Measurements from ENCODE around the gene LSM7. TPM values are rescaled to one million over a fixed set of nuclear protein-coding genes. Genes with fewer than 3 reads are reported as not detected.
A peak's percentile ranks its signal among the peaks of the same experiment; 100 is the strongest.

Gene LSM7
- total and polyA plus RNA-seq, 2 of the 13 experiments (the other 11 are each of a cell fraction or from before 2014, with no cell fraction given): 140 to 205 TPM

GRCh38 chr19:2333807-2334211 is 5.4 kb upstream of the LSM7 start (continued):
- TF ChIP-seq ZFX (CRISPR knock-in tag; IDR thresholded peaks at IDR 0.05; ENCODE audit: low read depth) (0 out of 2 replicates have a peak, but pooled peaks have one; percentile 10), ZBTB7A (CRISPR knock-in tag; IDR thresholded peaks at IDR 0.05) (0 out of 2 replicates have a peak, but pooled peaks have one; percentile 30), ZNF180 (CRISPR knock-in tag; IDR thresholded peaks at IDR 0.05; ENCODE audit: borderline replicate concordance, low read depth) (no peak), NFRKB (IDR thresholded peaks at IDR 0.05) (no peak), SRY (CRISPR knock-in tag; IDR thresholded peaks at IDR 0.05) (no peak), ZNF784 (CRISPR knock-in tag; IDR thresholded peaks at IDR 0.05; ENCODE audit: borderline replicate concordance) (no peak), KMT2A (CRISPR knock-in tag; IDR thresholded peaks at IDR 0.05) (0 out of 2 replicates have a peak, but pooled peaks have one; percentile 9), PPARG (CRISPR knock-in tag; conservative IDR thresholded peaks at IDR 0.05) (0 out of 2 replicates have a peak, but pooled peaks have one; percentile 18), ZMYM4 (CRISPR knock-in tag; IDR thresholded peaks at IDR 0.05) (no peak), STAG1 (CRISPR knock-in tag; IDR thresholded peaks at IDR 0.05) (peak; percentile 50), CTCF (CRISPR knock-in tag; IDR thresholded peaks at IDR 0.05) (peak; percentile 67), KLF6 (CRISPR knock-in tag; IDR thresholded peaks at IDR 0.05) (no peak), NRL (CRISPR knock-in tag; IDR thresholded peaks at IDR 0.05; ENCODE audit: borderline replicate concordance) (no peak), XRCC5 (optimal IDR thresholded peaks at IDR 0.05; ENCODE audit: low read length) (peak; percentile 27), ZSCAN22 (CRISPR knock-in tag; IDR thresholded peaks at IDR 0.05) (no peak), SNRNP70 (IDR thresholded peaks at IDR 0.05; ENCODE audit: low read depth, low read length) (no peak), SUZ12 (IDR thresholded peaks at IDR 0.05; ENCODE audit: low read depth, low read length) (no peak), BRD4 (CRISPR knock-in tag; IDR thresholded peaks at IDR 0.05) (no peak), RELA (CRISPR knock-in tag; IDR thresholded peaks at IDR 0.05) (no peak), ZNF770 (CRISPR knock-in tag; IDR thresholded peaks at IDR 0.05) (no peak), ATRX (CRISPR knock-in tag; IDR thresholded peaks at IDR 0.05; ENCODE audit: borderline replicate concordance) (no peak), AKNA (CRISPR knock-in tag; IDR thresholded peaks at IDR 0.05; ENCODE audit: borderline replicate concordance) (no peak), ZNF746 (CRISPR knock-in tag; IDR thresholded peaks at IDR 0.05) (no peak), ATF1 (CRISPR knock-in tag; IDR thresholded peaks at IDR 0.05) (no peak)

All from HepG2 (cell line).